ENCODE data around the gene GTF3A.

GRCh38 chr13:27450921-27451471 is 26.6 kb downstream of the GTF3A start:
- TF ChIP-seq EP300 (IDR thresholded peaks at IDR 0.05) (no peak), POLR2A (IDR thresholded peaks at IDR 0.05) (no peak), CTCF (IDR thresholded peaks at IDR 0.05) (no peak)
